ENCODE measurements around the gene CLPSL2.
A peak's percentile ranks its signal among the peaks of the same experiment; 100 is the strongest.

CLPSL2 gene

GRCh38 chr6:35739645-35740524, 36.5 kb upstream of the CLPSL2 start:
- DNase-seq, result no peak
- in situ Hi-C loops (cut with MboI; ENCODE audit: low pct_unique_long_range_greater_than_20kb, low sequenced_read_pairs), result loop anchor here (25.0 kb wide), 1 partner anchor 428 kb away; no protein-coding TSS in a partner anchor

GRCh38 chr6:35742842-35743241, 33.6 kb upstream of the CLPSL2 start:
- in situ Hi-C loops (cut with MboI; ENCODE audit: low pct_unique_long_range_greater_than_20kb, low sequenced_read_pairs), result loop anchor here (25.0 kb wide), 1 partner anchor 431 kb away; no protein-coding TSS in a partner anchor
- DNase-seq, result no peak

- in situ Hi-C loops (cut with MboI; ENCODE audit: low pct_unique_long_range_greater_than_20kb, low sequenced_read_pairs), result loop anchor here (25.0 kb wide), 1 partner anchor 433 kb away; no protein-coding TSS in a partner anchor
- no peak for DNase-seq
Measured at GRCh38 chr6:35745509-35745908, 30.9 kb upstream of the CLPSL2 start.

- DNase-seq, result no peak
- in situ Hi-C loops (cut with MboI; ENCODE audit: low pct_unique_long_range_greater_than_20kb, low sequenced_read_pairs), result loop anchor here (25.0 kb wide), 1 partner anchor 434 kb away; no protein-coding TSS in a partner anchor
Measured at GRCh38 chr6:35746516-35746915, 29.9 kb upstream of the CLPSL2 start.

- no peak for DNase-seq
- in situ Hi-C loops (cut with MboI; ENCODE audit: low pct_unique_long_range_greater_than_20kb, low sequenced_read_pairs), result loop anchor here (25.0 kb wide), 1 partner anchor 436 kb away; no protein-coding TSS in a partner anchor
Measured at GRCh38 chr6:35747877-35748276, 28.5 kb upstream of the CLPSL2 start.

- DNase-seq, result no peak
Measured at GRCh38 chr6:35750557-35750956, 25.8 kb upstream of the CLPSL2 start.

GRCh38 chr6:35751594-35751993, 24.8 kb upstream of the CLPSL2 start:
- no peak for DNase-seq
- in situ Hi-C loops (cut with MboI; ENCODE audit: low pct_unique_long_range_greater_than_20kb, low sequenced_read_pairs), result no loop called here

More at GRCh38 chr6:35750557-35750956, 25.8 kb upstream of the CLPSL2 start:
- in situ Hi-C loops (cut with MboI; ENCODE audit: low pct_unique_long_range_greater_than_20kb, low sequenced_read_pairs), result no loop called here

GRCh38 chr6:35752330-35752729, 24.1 kb upstream of the CLPSL2 start:
- in situ Hi-C loops (cut with MboI; ENCODE audit: low pct_unique_long_range_greater_than_20kb, low sequenced_read_pairs), result no loop called here
- DNase-seq, result no peak

GRCh38 chr6:35754452-35755277, 21.7 kb upstream of the CLPSL2 start:
- DNase-seq, result no peak
- in situ Hi-C loops (cut with MboI; ENCODE audit: low pct_unique_long_range_greater_than_20kb, low sequenced_read_pairs), result no loop called here

- in situ Hi-C loops (cut with MboI; ENCODE audit: low pct_unique_long_range_greater_than_20kb, low sequenced_read_pairs), result no loop called here
Measured at GRCh38 chr6:35755278-35755924, 21.0 kb upstream of the CLPSL2 start.

GRCh38 chr6:35757456-35758123, 18.8 kb upstream of the CLPSL2 start:
- in situ Hi-C loops (cut with MboI; ENCODE audit: low pct_unique_long_range_greater_than_20kb, low sequenced_read_pairs), result no loop called here
- peak; percentile 54 for DNase-seq

More at GRCh38 chr6:35755278-35755924, 21.0 kb upstream of the CLPSL2 start:
- DNase-seq, result no peak

GRCh38 chr6:35759426-35759825, 17.0 kb upstream of the CLPSL2 start:
- in situ Hi-C loops (cut with MboI; ENCODE audit: low pct_unique_long_range_greater_than_20kb, low sequenced_read_pairs), result no loop called here
- no peak for DNase-seq

GRCh38 chr6:35765739-35766138, 10.7 kb upstream of the CLPSL2 start:
- in situ Hi-C loops (cut with MboI; ENCODE audit: low pct_unique_long_range_greater_than_20kb, low sequenced_read_pairs), result no loop called here
- no peak for DNase-seq

GRCh38 chr6:35769211-35769610, 7.2 kb upstream of the CLPSL2 start:
- in situ Hi-C loops (cut with MboI; ENCODE audit: low pct_unique_long_range_greater_than_20kb, low sequenced_read_pairs), result no loop called here
- no peak for DNase-seq

GRCh38 chr6:35771343-35771627, 5.1 kb upstream of the CLPSL2 start:
- in situ Hi-C loops (cut with MboI; ENCODE audit: low pct_unique_long_range_greater_than_20kb, low sequenced_read_pairs), result no loop called here
- DNase-seq, result no peak

- in situ Hi-C loops (cut with MboI; ENCODE audit: low pct_unique_long_range_greater_than_20kb, low sequenced_read_pairs), result no loop called here
- DNase-seq, result no peak
Measured at GRCh38 chr6:35774116-35774794, 2.1 kb upstream of the CLPSL2 start.

- DNase-seq, result no peak
- in situ Hi-C loops (cut with MboI; ENCODE audit: low pct_unique_long_range_greater_than_20kb, low sequenced_read_pairs), result no loop called here
Measured at GRCh38 chr6:35775031-35775430, 1.4 kb upstream of the CLPSL2 start.

GRCh38 chr6:35777356-35778102, 1.1 kb downstream of the CLPSL2 start:
- in situ Hi-C loops (cut with MboI; ENCODE audit: low pct_unique_long_range_greater_than_20kb, low sequenced_read_pairs), result no loop called here
- DNase-seq, result no peak
